Measurements from ENCODE around the gene CCKAR.

Gene CCKAR

GRCh38 chr4:26522478-26522877, 32.2 kb upstream of the CCKAR start:
- no peak for DNase-seq (ENCODE audit: low read depth in 1 of 2, low spot score in 1 of 2)
- no peak for TF ChIP-seq POLR2AphosphoS5 (IDR thresholded peaks at IDR 0.05; ENCODE audit: low read depth)
- no peak for TF ChIP-seq SPI1 (IDR thresholded peaks at IDR 0.05; ENCODE audit: borderline replicate concordance, low read depth)
- TF ChIP-seq GABPA (IDR thresholded peaks at IDR 0.05; ENCODE audit: low read depth), result no peak
- TF ChIP-seq, protein P1, sequence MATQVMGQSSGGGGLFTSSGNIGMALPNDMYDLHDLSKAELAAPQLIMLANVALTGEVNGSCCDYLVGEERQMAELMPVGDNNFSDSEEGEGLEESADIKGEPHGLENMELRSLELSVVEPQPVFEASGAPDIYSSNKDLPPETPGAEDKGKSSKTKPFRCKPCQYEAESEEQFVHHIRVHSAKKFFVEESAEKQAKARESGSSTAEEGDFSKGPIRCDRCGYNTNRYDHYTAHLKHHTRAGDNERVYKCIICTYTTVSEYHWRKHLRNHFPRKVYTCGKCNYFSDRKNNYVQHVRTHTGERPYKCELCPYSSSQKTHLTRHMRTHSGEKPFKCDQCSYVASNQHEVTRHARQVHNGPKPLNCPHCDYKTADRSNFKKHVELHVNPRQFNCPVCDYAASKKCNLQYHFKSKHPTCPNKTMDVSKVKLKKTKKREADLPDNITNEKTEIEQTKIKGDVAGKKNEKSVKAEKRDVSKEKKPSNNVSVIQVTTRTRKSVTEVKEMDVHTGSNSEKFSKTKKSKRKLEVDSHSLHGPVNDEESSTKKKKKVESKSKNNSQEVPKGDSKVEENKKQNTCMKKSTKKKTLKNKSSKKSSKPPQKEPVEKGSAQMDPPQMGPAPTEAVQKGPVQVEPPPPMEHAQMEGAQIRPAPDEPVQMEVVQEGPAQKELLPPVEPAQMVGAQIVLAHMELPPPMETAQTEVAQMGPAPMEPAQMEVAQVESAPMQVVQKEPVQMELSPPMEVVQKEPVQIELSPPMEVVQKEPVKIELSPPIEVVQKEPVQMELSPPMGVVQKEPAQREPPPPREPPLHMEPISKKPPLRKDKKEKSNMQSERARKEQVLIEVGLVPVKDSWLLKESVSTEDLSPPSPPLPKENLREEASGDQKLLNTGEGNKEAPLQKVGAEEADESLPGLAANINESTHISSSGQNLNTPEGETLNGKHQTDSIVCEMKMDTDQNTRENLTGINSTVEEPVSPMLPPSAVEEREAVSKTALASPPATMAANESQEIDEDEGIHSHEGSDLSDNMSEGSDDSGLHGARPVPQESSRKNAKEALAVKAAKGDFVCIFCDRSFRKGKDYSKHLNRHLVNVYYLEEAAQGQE (IDR thresholded peaks at IDR 0.05; ENCODE audit: insufficient replicate concordance, low read depth), result no peak
- TF ChIP-seq CTCF (IDR thresholded peaks at IDR 0.05; ENCODE audit: insufficient read depth, low read length), result no peak

DNA sequence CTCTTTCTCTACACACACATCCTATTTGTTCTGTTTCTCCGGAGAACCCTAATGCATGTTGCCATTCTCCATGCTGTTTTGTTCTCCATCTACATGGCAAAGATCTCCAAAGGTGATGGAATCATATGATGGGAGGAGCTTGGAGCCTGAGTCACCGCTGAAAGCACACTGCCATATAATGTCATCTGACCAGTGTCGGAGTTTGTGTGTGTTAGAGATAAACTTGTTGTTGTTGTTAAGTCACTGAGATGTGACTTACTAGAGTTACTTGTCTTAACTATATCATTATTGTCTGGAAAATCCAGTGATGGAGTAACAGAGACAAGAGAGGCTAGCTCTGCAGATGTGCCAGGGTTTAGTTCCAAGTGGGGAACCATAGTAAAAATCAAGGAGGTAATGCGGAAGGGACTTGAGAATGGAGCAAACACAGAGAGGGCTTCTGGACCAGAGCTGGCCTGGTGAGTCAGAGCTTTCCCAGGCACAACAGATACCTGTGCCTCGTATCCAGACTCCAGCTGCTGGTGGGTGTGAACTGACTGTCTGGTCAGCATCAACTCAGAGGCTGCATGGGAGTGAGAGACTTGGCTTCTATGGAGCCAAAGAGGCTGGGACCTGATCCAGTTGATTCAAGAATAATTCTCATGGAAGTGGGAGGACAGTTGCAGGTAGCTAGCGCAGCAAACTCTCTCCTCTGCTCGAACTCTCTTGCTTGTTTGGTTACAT, 30.6 kb upstream of the CCKAR start:
- Histone ChIP-seq H3K4me3 (replicated peaks; ENCODE audit: insufficient read depth, low read length) (no peak overlapping the region), H3K27ac (replicated peaks) (no peak overlapping the region), H3K27me3 (ENCODE audit: insufficient read depth, poor library complexity, severe bottlenecking) (no peaks in the 10 kb centered on the region)
- no peak for TF ChIP-seq GABPA (IDR thresholded peaks at IDR 0.05; ENCODE audit: low read depth)
- no peak for TF ChIP-seq SPI1 (IDR thresholded peaks at IDR 0.05; ENCODE audit: borderline replicate concordance, low read depth)
- TF ChIP-seq, protein P1 (IDR thresholded peaks at IDR 0.05; ENCODE audit: insufficient replicate concordance, low read depth), result no peak
- TF ChIP-seq POLR2AphosphoS5 (IDR thresholded peaks at IDR 0.05; ENCODE audit: low read depth), result no peak
- no peak for TF ChIP-seq CTCF (IDR thresholded peaks at IDR 0.05; ENCODE audit: insufficient read depth, low read length)
- DNase-seq (ENCODE audit: low read depth in 1 of 2, low spot score in 1 of 2), result no peak

More at GRCh38 chr4:26522478-26522877, 32.2 kb upstream of the CCKAR start:
- H3K4me3 ChIP-seq (replicated peaks; ENCODE audit: insufficient read depth, low read length), result no peak overlapping the region
- no peak overlapping the region for H3K27ac ChIP-seq (replicated peaks)
- H3K27me3 ChIP-seq (ENCODE audit: insufficient read depth, poor library complexity, severe bottlenecking), result no peaks in the 10 kb centered on the region

DNA sequence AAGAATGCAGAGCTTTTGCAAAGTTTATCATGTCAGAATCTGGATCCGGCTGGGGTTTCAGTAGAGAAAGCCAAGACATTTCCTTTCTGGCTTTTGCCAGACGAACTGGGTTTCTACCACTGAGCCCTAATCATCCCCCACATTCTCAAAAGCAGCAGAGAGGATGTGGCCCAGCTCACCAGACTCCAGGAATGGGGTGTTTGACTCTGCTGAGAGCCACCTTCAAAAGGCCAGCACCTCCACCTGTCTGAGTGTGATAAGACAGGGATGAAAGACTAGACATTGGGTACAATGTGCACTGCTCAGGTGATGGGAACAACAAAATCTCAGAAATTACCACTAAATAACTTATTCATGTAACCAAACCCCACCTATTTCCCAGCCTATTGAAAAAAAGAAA, 25.7 kb upstream of the CCKAR start:
- DNase-seq (ENCODE audit: low read depth in 1 of 2, low spot score in 1 of 2), result no peak
- Histone ChIP-seq H3K4me3 (replicated peaks; ENCODE audit: insufficient read depth, low read length) (no peak overlapping the region), H3K27ac (replicated peaks) (no peak overlapping the region), H3K27me3 (ENCODE audit: insufficient read depth, poor library complexity, severe bottlenecking) (no peaks in the 10 kb centered on the region)
- TF ChIP-seq POLR2AphosphoS5 (IDR thresholded peaks at IDR 0.05; ENCODE audit: low read depth) (no peak), SPI1 (IDR thresholded peaks at IDR 0.05; ENCODE audit: borderline replicate concordance, low read depth) (no peak), GABPA (IDR thresholded peaks at IDR 0.05; ENCODE audit: low read depth) (no peak), CTCF (IDR thresholded peaks at IDR 0.05; ENCODE audit: insufficient read depth, low read length) (no peak)
- TF ChIP-seq, protein P1 (IDR thresholded peaks at IDR 0.05; ENCODE audit: insufficient replicate concordance, low read depth), result no peak

Data from HL-60 (cell line).